Suprapubic skin (tissue), 4 donors: ENCODE data around the gene LYST. TPM values are rescaled to one million over a fixed set of nuclear protein-coding genes. Genes with fewer than 3 reads are reported as not detected.

Experiments
- DNase-seq, 2 donors: peaks; one replicate each; pipeline ENCODE4 v3.0.0-alpha.2; 2019; ENCODE audit warnings: low spot score in 2 of 2
- H3K27ac ChIP-seq: fragments of 200-600 bp; sonication (generic); one replicate; pipeline ENCODE4 v1.5.1; 2019
- H3K27me3 ChIP-seq: fragments of 200-600 bp; sonication (generic); one replicate; pipeline ENCODE4 v1.5.1; 2019
- H3K36me3 ChIP-seq: fragments of 200-600 bp; sonication (generic); one replicate; pipeline ENCODE4 v1.5.1; 2019
- H3K4me1 ChIP-seq: fragments of 200-600 bp; sonication (generic); one replicate; pipeline ENCODE4 v1.5.1; 2019
- H3K4me3 ChIP-seq: fragments of 200-600 bp; sonication (generic); one replicate; pipeline ENCODE4 v1.5.1; 2019; ENCODE audit warnings: mild to moderate bottlenecking
- H3K9me3 ChIP-seq: fragments of 200-600 bp; sonication (generic); one replicate; pipeline ENCODE4 v1.5.1; 2019
- EP300 ChIP-seq: sonication (generic); formaldehyde crosslinking; IDR thresholded peaks from one replicate; pipeline ENCODE4 v1.6.1; 2017; ENCODE audit warnings: antibody characterized with exemption
- POLR2A ChIP-seq, 2 donors: fragments of 450-650 bp; IDR thresholded peaks; one replicate each; pipeline ENCODE4 v1.6.1; 2017; ENCODE audit warnings: antibody characterized with exemption in 2 of 2, mild to moderate bottlenecking in 2 of 2, moderate library complexity in 2 of 2
- POLR2AphosphoS5 ChIP-seq, 3 donors: sonication (generic); formaldehyde crosslinking; IDR thresholded peaks; one replicate each; pipeline ENCODE4 v1.6.1; 2017; ENCODE audit warnings: antibody characterized with exemption in 3 of 3
- WGBS: methylation state at CpG from one replicate; pipeline ENCODE4 v1.1.5; 2018; 5-methylcytosine and 5-hydroxymethylcytosine counted together
- total RNA-seq, 4 donors: library from RNA; depleted of rRNA; stranded (reverse); fragments of >200 nt; gene quantifications; one replicate each; pipeline ENCODE4 v1.1.0, GENCODE V29; 2016
- TF ChIP-seq, protein P1 (sequence below), 2 donors: fragments of 200-600 bp in 1 of 2; fragments of 450-650 bp in 1 of 2; sonication (generic) in 1 of 2; IDR thresholded peaks; one replicate each; pipeline ENCODE4 v1.5.1; 2016 to 2019; ENCODE audit warnings: antibody characterized with exemption in 2 of 2, mild to moderate bottlenecking in 1 of 2, moderate library complexity in 1 of 2

Gene LYST
- total RNA-seq, 4 donors from 2014 or later, result 40.1 to 118 (median 68.8) TPM

DNA sequence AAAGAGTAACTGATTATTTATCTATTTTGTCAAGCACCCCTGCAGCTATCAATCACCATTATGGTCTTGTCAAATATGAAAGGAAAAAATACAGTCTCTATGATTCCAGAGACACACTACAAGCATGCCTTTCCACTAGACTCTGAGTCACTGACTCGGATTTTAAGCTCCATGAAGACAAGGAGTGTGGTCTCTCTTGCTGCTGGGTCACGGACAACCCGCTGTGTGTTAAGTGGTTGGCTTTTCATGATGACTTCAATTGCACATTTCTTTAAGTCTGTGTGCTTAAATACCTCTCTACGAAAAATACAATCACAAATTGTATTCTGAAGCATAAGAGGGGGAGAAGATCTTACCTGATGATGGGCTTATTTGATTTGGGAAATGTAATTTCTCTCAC lies 203.1 kb downstream of the LYST start:
- Histone ChIP-seq H3K9me3 (no peaks in the 10 kb centered on the region), H3K27ac (no peak overlapping the region), H3K4me3 (no peak overlapping the region), H3K4me1 (no peaks in the 10 kb centered on the region), H3K27me3 (no peaks in the 10 kb centered on the region), H3K36me3 (peaks cover 35% of the 10 kb centered on the region)
- TF ChIP-seq, protein P1, sequence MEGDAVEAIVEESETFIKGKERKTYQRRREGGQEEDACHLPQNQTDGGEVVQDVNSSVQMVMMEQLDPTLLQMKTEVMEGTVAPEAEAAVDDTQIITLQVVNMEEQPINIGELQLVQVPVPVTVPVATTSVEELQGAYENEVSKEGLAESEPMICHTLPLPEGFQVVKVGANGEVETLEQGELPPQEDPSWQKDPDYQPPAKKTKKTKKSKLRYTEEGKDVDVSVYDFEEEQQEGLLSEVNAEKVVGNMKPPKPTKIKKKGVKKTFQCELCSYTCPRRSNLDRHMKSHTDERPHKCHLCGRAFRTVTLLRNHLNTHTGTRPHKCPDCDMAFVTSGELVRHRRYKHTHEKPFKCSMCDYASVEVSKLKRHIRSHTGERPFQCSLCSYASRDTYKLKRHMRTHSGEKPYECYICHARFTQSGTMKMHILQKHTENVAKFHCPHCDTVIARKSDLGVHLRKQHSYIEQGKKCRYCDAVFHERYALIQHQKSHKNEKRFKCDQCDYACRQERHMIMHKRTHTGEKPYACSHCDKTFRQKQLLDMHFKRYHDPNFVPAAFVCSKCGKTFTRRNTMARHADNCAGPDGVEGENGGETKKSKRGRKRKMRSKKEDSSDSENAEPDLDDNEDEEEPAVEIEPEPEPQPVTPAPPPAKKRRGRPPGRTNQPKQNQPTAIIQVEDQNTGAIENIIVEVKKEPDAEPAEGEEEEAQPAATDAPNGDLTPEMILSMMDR (IDR thresholded peaks at IDR 0.05), result no peak
- no peak for TF ChIP-seq EP300
- no peak for TF ChIP-seq POLR2AphosphoS5 (IDR thresholded peaks at IDR 0.05)
- TF ChIP-seq POLR2A (IDR thresholded peaks at IDR 0.05), result no peak
- WGBS, result 87% methylated on average over 4 of the region's 4 CpGs
- no peak for DNase-seq

DNA sequence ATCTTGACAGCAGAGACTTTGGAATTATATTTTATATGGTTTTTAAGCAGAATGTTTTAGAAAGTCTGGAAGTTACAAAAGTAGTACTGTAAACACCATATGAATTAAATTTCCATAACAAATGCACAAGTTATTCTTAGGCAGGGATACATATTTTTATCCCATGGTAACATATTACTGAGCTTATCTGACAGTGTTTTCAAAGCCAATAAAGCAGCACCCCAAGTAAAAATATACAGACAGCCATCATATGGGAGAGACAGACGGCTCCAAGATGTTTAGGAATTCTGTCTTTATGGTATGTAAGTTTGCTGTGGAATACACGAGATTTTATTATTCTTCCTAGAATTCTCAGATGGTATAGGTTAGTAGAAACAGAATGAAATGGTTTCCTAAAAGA lies 205.1 kb downstream of the LYST start:
- TF ChIP-seq POLR2A (IDR thresholded peaks at IDR 0.05) (no peak), EP300 (no peak), POLR2AphosphoS5 (IDR thresholded peaks at IDR 0.05) (no peak)
- TF ChIP-seq, protein P1 (IDR thresholded peaks at IDR 0.05), result no peak
- H3K4me3 ChIP-seq, result no peak overlapping the region
- H3K36me3 ChIP-seq, result peaks cover 35% of the 10 kb centered on the region
- no peak overlapping the region for H3K27ac ChIP-seq
- no peaks in the 10 kb centered on the region for H3K4me1 ChIP-seq
- H3K27me3 ChIP-seq, result no peaks in the 10 kb centered on the region
- no peak for DNase-seq
- no peaks in the 10 kb centered on the region for H3K9me3 ChIP-seq
- 72% methylated on average over 2 of the region's 2 CpGs for WGBS

DNA sequence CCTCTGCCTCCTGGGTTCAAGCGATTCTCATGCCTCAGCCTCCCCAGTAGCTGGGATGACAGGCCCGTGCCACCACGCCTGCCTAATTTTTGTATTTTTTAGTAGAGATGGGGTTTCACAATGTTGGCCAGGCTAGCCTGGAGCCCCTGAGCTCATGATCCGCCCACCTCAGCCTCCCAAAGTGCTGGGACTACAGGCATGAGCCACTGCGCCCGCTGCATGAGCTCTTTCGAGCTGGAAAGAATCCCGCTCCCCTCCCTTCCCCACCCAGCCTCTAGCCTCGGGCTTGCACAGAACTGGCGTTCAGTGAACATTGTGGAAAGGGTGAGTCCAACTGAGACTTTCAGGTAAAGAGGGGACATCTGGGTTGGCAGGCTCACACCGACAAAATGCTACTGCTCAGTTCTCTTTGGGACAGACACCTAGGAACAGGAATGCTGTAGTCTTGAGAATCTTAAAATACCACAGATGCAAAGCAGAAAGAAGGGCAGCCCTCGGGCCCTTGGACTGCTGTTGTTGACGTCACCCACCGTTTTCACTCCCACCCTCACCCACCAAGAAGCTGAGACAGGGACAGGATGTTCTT lies 207.4 kb downstream of the LYST start:
- Histone ChIP-seq H3K4me3 (no peak overlapping the region), H3K27me3 (peaks cover 5% of the 10 kb centered on the region), H3K9me3 (no peaks in the 10 kb centered on the region), H3K4me1 (no peaks in the 10 kb centered on the region), H3K27ac (no peak overlapping the region), H3K36me3 (peaks cover 34% of the 10 kb centered on the region)
- no peak for DNase-seq
- WGBS, result 73% methylated on average over 14 of the region's 14 CpGs
- TF ChIP-seq EP300 (no peak), POLR2A (IDR thresholded peaks at IDR 0.05) (no peak), POLR2AphosphoS5 (IDR thresholded peaks at IDR 0.05) (no peak)
- TF ChIP-seq, protein P1 (IDR thresholded peaks at IDR 0.05), result no peak

DNA sequence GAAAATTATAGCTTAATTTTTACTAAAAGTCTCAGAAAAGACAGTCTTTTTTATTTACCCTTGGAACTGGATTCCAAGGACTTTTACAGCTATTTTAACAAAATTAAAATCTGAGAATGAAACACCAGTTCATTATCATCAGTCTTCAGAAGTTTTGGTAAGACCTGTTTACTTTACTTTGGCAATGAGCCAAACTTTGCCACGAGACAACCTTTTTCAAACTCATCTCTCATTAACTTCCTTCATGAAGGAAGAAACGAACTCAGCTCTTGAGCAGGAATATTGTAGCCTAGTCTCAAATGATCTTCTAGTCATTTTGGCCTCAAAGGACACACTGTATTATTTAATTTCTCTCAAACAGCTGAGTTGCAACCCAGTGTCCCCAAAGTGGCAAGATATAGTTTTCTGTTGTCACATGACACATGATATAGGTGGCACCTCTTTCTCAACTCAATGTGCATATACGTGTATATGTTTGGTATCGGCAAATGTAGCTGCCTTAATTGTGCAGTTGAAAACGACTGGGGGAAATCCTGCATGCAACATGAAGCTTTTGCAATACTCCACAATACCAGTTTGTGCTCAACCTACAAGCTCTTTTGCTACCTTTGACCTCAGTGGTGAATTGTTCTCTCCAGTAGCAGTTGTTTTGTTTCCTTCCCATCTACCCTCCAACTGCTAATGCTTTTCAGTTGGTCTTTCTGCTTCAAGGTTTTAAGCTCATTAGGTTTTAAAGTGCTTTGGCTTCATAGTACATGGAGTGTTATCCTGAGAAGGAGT lies 208.8 kb downstream of the LYST start:
- no peak overlapping the region for H3K4me3 ChIP-seq
- no peaks in the 10 kb centered on the region for H3K4me1 ChIP-seq
- H3K27ac ChIP-seq, result no peak overlapping the region
- H3K9me3 ChIP-seq, result no peaks in the 10 kb centered on the region
- WGBS, result 61% methylated on average over 5 of the region's 5 CpGs
- TF ChIP-seq, protein P1 (IDR thresholded peaks at IDR 0.05), result no peak
- TF ChIP-seq EP300, result no peak
- H3K27me3 ChIP-seq, result peaks cover 14% of the 10 kb centered on the region
- H3K36me3 ChIP-seq, result peaks cover 22% of the 10 kb centered on the region
- DNase-seq, result no peak

DNA sequence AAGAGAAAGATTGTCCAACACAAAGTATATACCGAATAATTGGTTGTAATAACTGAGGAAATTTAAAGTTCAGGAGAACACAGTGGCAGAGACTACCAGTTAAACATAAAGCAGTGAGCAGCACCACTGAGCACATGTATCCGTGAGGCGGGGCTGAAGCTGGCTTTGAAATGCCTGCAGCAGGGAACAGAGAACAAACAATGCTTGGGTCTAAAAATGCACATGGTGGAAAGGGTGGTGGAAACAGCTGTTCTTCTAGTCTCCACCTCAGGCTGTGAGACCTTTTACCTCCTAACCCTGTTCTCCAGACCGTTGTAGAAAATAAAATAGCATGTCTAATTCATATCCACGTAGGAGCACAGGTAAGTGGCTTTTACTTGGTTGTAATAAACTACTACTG lies 209.4 kb downstream of the LYST start:
- Histone ChIP-seq H3K27me3 (peaks cover 18% of the 10 kb centered on the region), H3K9me3 (no peaks in the 10 kb centered on the region), H3K27ac (no peak overlapping the region), H3K36me3 (peaks cover 15% of the 10 kb centered on the region), H3K4me3 (no peak overlapping the region), H3K4me1 (no peaks in the 10 kb centered on the region)
- TF ChIP-seq EP300 (no peak), POLR2AphosphoS5 (IDR thresholded peaks at IDR 0.05) (no peak), POLR2A (IDR thresholded peaks at IDR 0.05) (no peak)
- TF ChIP-seq, protein P1 (IDR thresholded peaks at IDR 0.05), result no peak
- DNase-seq, result no peak
- WGBS, result 86% methylated on average over 5 of the region's 5 CpGs
